Coronary artery (tissue), 2 donors: ENCODE results near the gene WFDC12.

Experiments used
- DNase-seq: peaks from one replicate; pipeline ENCODE4 v3.0.0-alpha.2; 2017; ENCODE audit warnings: low spot score
- H3K27ac ChIP-seq, 2 donors: fragments of 200-600 bp; sonication (generic); one replicate each; pipeline ENCODE4 v1.5.1; 2016 to 2019
- H3K4me3 ChIP-seq: fragments of 200-600 bp; sonication (generic); 2 replicates; pipeline ENCODE4 v1.5.1; 2016; ENCODE audit warnings: mild to moderate bottlenecking, moderate library complexity
- TF ChIP-seq, protein P1 (sequence below): fragments of 200-600 bp; sonication (generic); IDR thresholded peaks from one replicate; pipeline ENCODE4 v1.5.1; 2019; ENCODE audit warnings: antibody characterized with exemption

Gene WFDC12

DNA sequence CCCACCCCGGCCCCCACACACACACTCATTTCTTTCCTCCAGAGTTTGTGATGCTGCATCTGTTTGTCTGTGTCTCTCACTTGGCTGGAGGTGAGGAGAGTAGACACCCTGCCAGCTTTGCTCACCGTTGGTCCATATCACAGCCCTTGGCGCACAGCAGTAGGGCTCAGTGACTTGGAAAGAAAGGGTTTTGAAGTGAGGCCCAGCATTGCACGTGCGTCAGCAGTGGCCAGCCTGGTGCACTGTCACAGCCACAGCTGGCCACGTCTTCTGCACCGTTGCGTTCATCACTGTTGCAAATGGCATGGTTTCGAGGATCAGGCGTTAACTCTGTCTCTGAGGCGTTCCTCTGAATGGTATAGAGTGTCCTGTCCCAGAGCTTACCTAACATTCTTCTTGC is 13.0 kb downstream of the WFDC12 start:
- H3K27ac ChIP-seq, result no peak overlapping the region
- DNase-seq, result no peak
- TF ChIP-seq, protein P1, sequence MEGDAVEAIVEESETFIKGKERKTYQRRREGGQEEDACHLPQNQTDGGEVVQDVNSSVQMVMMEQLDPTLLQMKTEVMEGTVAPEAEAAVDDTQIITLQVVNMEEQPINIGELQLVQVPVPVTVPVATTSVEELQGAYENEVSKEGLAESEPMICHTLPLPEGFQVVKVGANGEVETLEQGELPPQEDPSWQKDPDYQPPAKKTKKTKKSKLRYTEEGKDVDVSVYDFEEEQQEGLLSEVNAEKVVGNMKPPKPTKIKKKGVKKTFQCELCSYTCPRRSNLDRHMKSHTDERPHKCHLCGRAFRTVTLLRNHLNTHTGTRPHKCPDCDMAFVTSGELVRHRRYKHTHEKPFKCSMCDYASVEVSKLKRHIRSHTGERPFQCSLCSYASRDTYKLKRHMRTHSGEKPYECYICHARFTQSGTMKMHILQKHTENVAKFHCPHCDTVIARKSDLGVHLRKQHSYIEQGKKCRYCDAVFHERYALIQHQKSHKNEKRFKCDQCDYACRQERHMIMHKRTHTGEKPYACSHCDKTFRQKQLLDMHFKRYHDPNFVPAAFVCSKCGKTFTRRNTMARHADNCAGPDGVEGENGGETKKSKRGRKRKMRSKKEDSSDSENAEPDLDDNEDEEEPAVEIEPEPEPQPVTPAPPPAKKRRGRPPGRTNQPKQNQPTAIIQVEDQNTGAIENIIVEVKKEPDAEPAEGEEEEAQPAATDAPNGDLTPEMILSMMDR, result no peak
- H3K4me3 ChIP-seq, result no peak overlapping the region

DNA sequence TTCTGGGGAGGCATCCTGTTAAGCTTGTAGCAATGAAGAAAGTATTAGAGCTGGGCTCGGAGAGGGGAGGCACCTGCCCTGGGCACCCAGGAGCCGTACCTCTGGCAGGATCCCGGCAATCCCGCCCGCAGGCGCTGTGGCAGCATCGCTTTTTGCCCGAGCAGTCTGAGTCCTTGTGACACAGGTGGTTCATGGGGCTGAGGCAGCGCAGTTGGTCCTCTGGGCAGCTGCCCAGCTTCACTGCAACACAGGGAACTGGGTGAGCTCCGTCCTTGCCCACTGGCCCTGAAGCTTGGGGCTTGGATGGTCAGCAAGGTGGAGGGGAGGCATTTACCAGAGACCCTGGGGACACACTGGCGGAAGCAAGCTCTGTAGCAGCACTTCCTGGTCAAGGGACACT is 14.0 kb downstream of the WFDC12 start:
- Histone ChIP-seq H3K4me3 (no peak overlapping the region), H3K27ac (no peak overlapping the region)
- no peak for DNase-seq
- TF ChIP-seq, protein P1, result no peak

DNA sequence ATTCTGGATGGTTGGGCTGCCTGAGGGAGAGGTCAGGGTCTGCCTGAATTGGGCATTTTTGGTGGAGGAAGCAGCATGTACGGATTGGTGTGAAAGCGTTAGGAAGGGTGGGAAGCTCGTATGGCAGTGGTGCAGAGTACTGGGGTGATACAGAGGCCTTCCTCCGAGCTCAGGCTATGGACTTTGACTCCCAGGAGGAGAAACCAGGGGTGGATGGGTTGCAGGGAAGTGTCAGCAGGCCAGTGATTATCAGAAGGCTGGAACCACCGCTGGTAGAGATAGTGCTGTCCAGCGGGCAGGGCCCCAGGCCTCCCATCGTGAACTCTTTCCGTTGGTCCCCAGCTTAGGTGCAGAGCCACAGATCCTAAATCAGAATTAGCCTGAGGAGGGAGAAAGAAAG is 14.6 kb downstream of the WFDC12 start:
- TF ChIP-seq, protein P1, result no peak
- H3K4me3 ChIP-seq, result no peak overlapping the region
- DNase-seq, result no peak
- H3K27ac ChIP-seq, result no peak overlapping the region

DNA sequence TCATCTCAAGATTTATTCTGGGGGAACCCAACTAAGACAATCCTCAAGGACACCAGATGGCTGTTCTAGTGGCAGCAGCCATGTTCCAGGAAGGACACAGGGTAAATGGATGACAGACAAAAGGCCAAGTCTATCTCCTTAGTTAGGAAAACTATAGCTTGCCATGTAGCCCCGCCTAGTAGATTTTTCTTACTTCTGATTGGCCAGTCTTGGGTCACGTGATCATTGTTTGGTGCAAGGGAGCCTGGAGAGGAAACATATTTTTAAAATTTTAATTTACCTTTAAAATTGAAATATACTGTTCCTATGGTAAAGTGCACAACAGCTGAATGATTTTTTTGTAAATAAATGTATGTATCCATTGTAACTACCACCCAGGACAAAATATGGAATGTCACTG is 18.9 kb downstream of the WFDC12 start:
- no peak for DNase-seq
- Histone ChIP-seq H3K4me3 (no peak overlapping the region), H3K27ac (no peak overlapping the region)
- TF ChIP-seq, protein P1, result no peak

DNA sequence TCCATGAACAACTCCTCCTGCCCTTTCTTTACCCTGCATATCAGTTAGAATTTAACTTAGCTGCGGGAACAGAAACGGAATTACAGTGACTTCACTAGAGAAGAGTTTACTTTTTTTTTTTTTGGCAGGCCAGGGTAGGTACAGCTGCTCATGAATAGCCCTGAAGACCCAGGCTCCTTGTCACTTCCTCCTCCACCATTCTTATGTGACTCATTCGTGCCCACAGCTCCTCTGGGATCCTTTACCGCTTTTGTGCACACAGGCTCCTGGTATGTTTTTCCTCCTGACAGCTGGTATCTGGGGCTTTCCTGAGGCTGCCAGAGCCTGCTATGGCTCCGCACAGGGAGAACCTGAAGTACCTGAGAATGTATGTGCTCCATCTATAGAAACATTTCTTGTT is 19.5 kb downstream of the WFDC12 start:
- Histone ChIP-seq H3K4me3 (no peak overlapping the region), H3K27ac (no peak overlapping the region)
- no peak for DNase-seq
- TF ChIP-seq, protein P1, result no peak

DNA sequence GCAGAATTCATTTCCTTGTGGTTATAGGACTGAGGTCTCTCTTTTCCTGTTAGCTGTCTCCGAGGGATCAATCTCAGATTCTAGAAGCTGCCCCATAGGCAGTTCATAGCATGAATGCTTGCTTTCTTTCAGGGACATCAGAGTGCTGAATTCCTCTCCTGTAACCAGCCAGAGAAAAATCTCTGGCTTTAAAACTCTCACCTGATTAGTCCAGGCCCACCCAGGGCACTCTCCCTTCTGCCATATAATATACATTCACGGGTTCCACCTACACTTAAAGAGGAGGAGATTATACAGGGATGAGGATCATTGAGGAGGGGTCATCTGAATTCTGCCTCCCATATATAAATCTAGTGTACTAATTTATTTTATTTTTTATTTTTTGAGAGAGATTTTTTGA is 21.2 kb downstream of the WFDC12 start:
- no peak for DNase-seq
- TF ChIP-seq, protein P1, result no peak
- Histone ChIP-seq H3K4me3 (no peak overlapping the region), H3K27ac (no peak overlapping the region)

DNA sequence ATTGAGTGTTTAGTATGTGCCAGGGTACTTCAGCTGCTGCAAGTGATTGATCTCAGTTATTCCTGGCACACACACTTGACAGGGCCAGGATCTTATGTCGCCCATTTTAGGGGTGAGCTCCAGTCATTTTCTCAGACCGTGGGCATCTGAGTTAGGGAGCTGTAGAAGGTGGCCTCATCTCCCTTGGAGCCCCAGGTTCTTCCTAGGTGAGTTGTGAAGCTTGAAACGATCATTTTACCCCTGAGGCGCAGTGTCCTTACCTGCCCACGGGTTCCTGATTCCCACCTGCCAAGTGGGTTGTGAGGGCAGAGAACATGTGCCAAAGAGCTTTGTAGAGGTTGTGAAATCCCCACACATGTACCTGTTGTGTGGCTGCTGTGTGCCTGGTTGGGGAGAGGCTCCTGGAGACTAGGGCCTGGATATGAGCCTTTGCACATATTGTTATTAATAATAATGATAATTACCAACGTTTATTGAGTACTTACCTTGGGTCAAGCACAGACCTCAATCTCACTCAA is 22.9 kb downstream of the WFDC12 start:
- Histone ChIP-seq H3K4me3 (no peak overlapping the region), H3K27ac (no peak overlapping the region)
- no peak for DNase-seq
- TF ChIP-seq, protein P1, result no peak
